ENCODE results near the gene POU6F2.

POU6F2 gene

GRCh38 chr7:39299695-39300094, 322.0 kb downstream of the POU6F2 start:
- Histone ChIP-seq H3K9me3 (ENCODE audit: insufficient read depth, low read depth, low read length) (no peaks in the 10 kb centered on the region), H3K36me3 (ENCODE audit: insufficient read depth, low read length) (no peaks in the 10 kb centered on the region), H3K27me3 (ENCODE audit: insufficient read depth, low read length, poor library complexity, severe bottlenecking) (no peaks in the 10 kb centered on the region), H3F3A (ENCODE audit: low read depth) (no peaks in the 10 kb centered on the region), H3K9ac (ENCODE audit: low read depth, low read length, poor library complexity, severe bottlenecking) (no peak overlapping the region), H2AFZ (ENCODE audit: low read length) (no peak overlapping the region), H3K4me1 (ENCODE audit: insufficient read depth, low read length, poor library complexity, severe bottlenecking) (no peaks in the 10 kb centered on the region), H3K79me2 (ENCODE audit: insufficient read depth, low read length) (no peaks in the 10 kb centered on the region), H3K4me2 (ENCODE audit: low read depth, low read length, poor library complexity, severe bottlenecking) (no peak overlapping the region), H4K20me1 (ENCODE audit: insufficient read depth, low read length, poor library complexity, severe bottlenecking) (no peaks in the 10 kb centered on the region), H3K4me3 (ENCODE audit: low read length, poor library complexity, severe bottlenecking) (no peak overlapping the region), H3K9me2 (replicated peaks; ENCODE audit: low read depth, low read length) (no peaks in the 10 kb centered on the region)
- TF ChIP-seq CTCF (conservative IDR thresholded peaks at IDR 0.05; ENCODE audit: low read length) (no peak), EZH2phosphoT487 (IDR thresholded peaks at IDR 0.05; ENCODE audit: borderline replicate concordance) (no peak)

GRCh38 chr7:39300276-39300675, 322.6 kb downstream of the POU6F2 start:
- Histone ChIP-seq H3K9me3 (ENCODE audit: insufficient read depth, low read depth, low read length) (no peaks in the 10 kb centered on the region), H2AFZ (ENCODE audit: low read length) (no peak overlapping the region), H3K4me2 (ENCODE audit: low read depth, low read length, poor library complexity, severe bottlenecking) (no peak overlapping the region), H4K20me1 (ENCODE audit: insufficient read depth, low read length, poor library complexity, severe bottlenecking) (no peaks in the 10 kb centered on the region), H3K4me1 (ENCODE audit: insufficient read depth, low read length, poor library complexity, severe bottlenecking) (no peaks in the 10 kb centered on the region), H3K36me3 (ENCODE audit: insufficient read depth, low read length) (no peaks in the 10 kb centered on the region), H3K9me2 (replicated peaks; ENCODE audit: low read depth, low read length) (no peaks in the 10 kb centered on the region), H3F3A (ENCODE audit: low read depth) (no peaks in the 10 kb centered on the region), H3K9ac (ENCODE audit: low read depth, low read length, poor library complexity, severe bottlenecking) (no peak overlapping the region), H3K27me3 (ENCODE audit: insufficient read depth, low read length, poor library complexity, severe bottlenecking) (no peaks in the 10 kb centered on the region), H3K4me3 (ENCODE audit: low read length, poor library complexity, severe bottlenecking) (no peak overlapping the region), H3K79me2 (ENCODE audit: insufficient read depth, low read length) (no peaks in the 10 kb centered on the region)
- TF ChIP-seq CTCF (conservative IDR thresholded peaks at IDR 0.05; ENCODE audit: low read length) (no peak), EZH2phosphoT487 (IDR thresholded peaks at IDR 0.05; ENCODE audit: borderline replicate concordance) (no peak)

- H3K4me2 ChIP-seq (ENCODE audit: low read depth, low read length, poor library complexity, severe bottlenecking), result no peak overlapping the region
- H2AFZ ChIP-seq (ENCODE audit: low read length), result no peak overlapping the region
- no peaks in the 10 kb centered on the region for H3K9me3 ChIP-seq (ENCODE audit: insufficient read depth, low read depth, low read length)
- no peaks in the 10 kb centered on the region for H3K9me2 ChIP-seq (replicated peaks; ENCODE audit: low read depth, low read length)
- H3K27me3 ChIP-seq (ENCODE audit: insufficient read depth, low read length, poor library complexity, severe bottlenecking), result no peaks in the 10 kb centered on the region
- no peaks in the 10 kb centered on the region for H3K36me3 ChIP-seq (ENCODE audit: insufficient read depth, low read length)
- H3K4me1 ChIP-seq (ENCODE audit: insufficient read depth, low read length, poor library complexity, severe bottlenecking), result no peaks in the 10 kb centered on the region
- H4K20me1 ChIP-seq (ENCODE audit: insufficient read depth, low read length, poor library complexity, severe bottlenecking), result no peaks in the 10 kb centered on the region
- H3K79me2 ChIP-seq (ENCODE audit: insufficient read depth, low read length), result no peaks in the 10 kb centered on the region
- TF ChIP-seq EZH2phosphoT487 (IDR thresholded peaks at IDR 0.05; ENCODE audit: borderline replicate concordance) (no peak), CTCF (conservative IDR thresholded peaks at IDR 0.05; ENCODE audit: low read length) (no peak)
- no peaks in the 10 kb centered on the region for H3F3A ChIP-seq (ENCODE audit: low read depth)
- no peak overlapping the region for H3K4me3 ChIP-seq (ENCODE audit: low read length, poor library complexity, severe bottlenecking)
- H3K9ac ChIP-seq (ENCODE audit: low read depth, low read length, poor library complexity, severe bottlenecking), result no peak overlapping the region
Measured at GRCh38 chr7:39301543-39301942, 323.8 kb downstream of the POU6F2 start.

Data from Loucy (cell line).